Islet precursor cell (in vitro differentiated cells): ENCODE measurements around the gene AFP.

ENCODE experiments used
- DNase-seq: peaks from one replicate; pipeline ENCODE4 v3.0.0-alpha.2; 2018

AFP gene

DNA sequence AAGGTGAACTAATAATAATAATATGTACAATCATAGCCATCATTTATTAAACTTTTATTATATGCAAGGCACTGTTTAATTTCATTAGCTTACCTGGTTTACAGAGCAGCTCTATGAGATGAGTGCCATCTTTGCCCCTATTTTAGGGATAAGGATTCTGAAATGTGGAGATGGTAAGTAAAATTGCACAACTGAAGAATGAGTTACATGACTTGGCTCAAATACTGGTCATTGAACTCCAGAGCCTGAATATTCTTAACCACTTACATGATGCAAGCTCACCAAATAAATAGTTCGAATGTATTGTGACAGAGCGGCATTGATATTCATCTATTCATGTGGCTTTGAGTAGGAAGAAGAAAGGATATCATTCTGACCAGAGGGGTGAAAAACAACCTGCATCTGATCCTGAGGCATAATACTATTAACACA is 20.2 kb upstream of the AFP start:
- no peak for DNase-seq

DNA sequence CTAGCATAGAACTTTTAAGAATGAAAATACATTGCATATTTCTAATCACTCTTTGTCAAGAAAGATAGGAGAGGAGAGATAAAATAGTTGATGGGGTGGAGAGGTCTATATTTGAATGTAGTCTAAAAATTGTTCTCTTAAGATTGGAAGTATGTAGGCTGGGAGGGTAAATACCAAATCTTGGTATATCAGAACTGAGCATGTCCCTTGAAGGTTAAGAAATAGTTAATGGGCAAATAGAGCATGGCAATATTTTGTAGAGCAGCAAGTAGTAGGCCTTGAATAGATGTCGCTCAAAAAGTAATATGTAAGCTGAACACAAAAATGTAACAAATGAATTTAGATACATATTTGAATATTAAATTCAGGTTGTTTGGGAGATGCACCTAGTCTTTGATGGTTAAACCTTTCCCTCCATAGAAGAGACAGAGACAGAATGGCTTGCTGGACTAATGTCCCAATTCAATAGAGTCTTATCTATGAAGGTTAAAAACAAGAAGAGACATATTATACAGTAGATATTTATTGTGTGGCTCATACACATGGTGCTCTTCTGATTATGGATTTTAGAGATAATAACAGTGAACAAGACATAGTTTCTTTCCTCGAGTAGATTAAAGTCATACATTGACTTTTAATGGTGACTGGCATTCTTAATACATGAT is 19.5 kb upstream of the AFP start:
- DNase-seq: no peak

DNA sequence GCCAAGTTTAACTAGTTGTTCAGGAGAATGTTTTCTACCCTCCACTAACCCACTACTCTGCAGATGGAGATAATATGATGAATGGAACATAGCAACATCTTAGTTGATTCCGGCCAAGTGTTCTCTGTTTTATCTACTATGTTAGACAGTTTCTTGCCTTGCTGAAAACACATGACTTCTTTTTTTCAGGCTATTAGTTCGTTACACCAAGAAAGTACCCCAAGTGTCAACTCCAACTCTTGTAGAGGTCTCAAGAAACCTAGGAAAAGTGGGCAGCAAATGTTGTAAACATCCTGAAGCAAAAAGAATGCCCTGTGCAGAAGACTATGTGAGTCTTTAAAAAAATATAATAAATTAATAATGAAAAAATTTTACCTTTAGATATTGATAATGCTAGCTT is 18.7 kb upstream of the AFP start:
- no peak for DNase-seq

DNA sequence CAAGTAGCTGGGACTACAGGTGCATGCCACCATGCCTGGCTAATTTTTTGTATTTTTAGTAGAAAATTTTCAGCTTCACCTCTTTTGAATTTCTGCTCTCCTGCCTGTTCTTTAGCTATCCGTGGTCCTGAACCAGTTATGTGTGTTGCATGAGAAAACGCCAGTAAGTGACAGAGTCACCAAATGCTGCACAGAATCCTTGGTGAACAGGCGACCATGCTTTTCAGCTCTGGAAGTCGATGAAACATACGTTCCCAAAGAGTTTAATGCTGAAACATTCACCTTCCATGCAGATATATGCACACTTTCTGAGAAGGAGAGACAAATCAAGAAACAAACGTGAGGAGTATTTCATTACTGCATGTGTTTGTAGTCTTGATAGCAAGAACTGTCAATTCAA is 18.0 kb upstream of the AFP start:
- DNase-seq: no peak

DNA sequence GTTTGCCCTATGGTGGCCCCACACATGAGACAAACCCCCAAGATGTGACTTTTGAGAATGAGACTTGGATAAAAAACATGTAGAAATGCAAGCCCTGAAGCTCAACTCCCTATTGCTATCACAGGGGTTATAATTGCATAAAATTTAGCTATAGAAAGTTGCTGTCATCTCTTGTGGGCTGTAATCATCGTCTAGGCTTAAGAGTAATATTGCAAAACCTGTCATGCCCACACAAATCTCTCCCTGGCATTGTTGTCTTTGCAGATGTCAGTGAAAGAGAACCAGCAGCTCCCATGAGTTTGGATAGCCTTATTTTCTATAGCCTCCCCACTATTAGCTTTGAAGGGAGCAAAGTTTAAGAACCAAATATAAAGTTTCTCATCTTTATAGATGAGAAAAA is 17.3 kb upstream of the AFP start:
- no peak for DNase-seq

DNA sequence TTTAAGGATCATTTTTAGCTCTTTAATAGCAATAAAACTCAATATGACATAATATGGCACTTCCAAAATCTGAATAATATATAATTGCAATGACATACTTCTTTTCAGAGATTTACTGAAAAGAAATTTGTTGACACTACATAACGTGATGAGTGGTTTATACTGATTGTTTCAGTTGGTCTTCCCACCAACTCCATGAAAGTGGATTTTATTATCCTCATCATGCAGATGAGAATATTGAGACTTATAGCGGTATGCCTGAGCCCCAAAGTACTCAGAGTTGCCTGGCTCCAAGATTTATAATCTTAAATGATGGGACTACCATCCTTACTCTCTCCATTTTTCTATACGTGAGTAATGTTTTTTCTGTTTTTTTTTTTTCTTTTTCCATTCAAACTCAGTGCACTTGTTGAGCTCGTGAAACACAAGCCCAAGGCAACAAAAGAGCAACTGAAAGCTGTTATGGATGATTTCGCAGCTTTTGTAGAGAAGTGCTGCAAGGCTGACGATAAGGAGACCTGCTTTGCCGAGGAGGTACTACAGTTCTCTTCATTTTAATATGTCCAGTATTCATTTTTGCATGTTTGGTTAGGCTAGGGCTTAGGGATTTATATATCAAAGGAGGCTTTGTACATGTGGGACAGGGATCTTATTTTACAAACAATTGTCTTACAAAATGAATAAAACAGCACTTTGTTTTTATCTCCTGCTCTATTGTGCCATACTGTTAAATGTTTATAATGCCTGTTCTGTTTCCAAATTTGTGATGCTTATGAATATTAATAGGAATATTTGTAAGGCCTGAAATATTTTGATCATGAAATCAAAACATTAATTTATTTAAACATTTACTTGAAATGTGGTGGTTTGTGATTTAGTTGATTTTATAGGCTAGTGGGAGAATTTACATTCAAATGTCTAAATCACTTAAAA is 16.6 kb upstream of the AFP start:
- no peak for DNase-seq

DNA sequence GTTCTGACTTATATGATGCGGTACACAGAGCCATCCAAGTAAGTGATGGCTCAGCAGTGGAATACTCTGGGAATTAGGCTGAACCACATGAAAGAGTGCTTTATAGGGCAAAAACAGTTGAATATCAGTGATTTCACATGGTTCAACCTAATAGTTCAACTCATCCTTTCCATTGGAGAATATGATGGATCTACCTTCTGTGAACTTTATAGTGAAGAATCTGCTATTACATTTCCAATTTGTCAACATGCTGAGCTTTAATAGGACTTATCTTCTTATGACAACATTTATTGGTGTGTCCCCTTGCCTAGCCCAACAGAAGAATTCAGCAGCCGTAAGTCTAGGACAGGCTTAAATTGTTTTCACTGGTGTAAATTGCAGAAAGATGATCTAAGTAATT is 15.4 kb upstream of the AFP start:
- DNase-seq: no peak

DNA sequence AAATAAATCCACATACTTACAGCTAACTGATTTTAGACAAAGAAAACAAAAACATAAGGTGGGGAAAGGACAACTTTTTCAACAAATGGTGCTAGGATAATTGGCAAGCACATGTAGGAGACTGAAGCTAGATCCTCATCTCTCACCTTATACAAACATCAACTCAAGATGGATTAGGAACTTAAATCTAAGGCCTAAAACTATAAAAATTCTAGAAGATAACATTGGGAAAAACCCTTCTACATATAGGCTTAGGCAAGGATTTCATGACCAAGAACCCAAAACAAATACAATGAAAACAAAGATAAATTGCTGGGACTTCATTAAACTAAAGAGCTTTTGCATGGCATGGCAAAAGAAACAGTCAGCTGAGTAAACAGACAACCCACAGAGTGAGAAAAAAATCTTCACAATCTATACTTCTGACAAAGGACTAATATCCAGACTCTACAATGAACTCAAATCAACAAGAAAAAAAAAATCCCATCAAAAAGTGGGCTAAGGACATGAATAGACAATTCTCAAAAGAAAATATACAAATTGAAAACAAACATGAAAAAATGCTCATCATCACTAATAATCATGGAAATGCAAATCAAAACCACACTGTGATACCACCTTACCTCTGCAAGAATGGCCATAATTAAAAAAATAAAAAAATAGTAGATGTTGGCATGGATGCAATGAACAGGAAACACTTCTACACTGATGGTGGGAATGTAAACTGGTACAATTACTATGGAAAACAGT is 14.1 kb upstream of the AFP start:
- no peak for DNase-seq

DNA sequence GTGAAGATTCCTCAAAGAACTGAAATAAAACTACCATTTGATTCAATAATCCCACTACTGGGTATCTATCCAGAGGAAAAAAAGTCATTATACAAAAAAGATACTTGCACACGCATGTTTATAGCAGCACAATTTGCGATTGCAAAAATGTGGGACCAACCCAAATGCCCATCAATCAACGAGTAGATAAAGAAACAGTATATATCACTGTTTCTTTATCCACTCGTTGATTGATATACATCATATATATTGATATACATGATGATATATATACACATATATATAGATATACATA is 13.6 kb upstream of the AFP start:
- no peak for DNase-seq

DNA sequence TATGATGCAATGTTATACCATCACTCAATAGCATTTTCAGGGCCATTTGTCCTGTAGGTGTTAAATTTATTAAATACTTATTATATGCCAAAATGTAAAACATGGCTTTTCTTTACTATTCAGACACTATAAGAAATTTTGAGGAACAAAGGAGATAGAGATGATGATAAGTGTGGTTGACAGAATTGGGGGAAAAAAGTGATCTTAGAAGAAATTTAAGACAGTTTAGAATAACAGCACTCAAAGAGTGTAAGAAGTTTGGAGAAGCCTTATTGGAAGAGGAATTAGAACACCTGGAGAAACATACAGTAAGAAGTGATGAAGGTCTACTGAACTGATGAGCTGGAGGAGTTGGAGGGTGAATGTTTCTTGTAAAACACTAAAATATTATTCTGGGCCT is 12.8 kb upstream of the AFP start:
- DNase-seq: no peak

DNA sequence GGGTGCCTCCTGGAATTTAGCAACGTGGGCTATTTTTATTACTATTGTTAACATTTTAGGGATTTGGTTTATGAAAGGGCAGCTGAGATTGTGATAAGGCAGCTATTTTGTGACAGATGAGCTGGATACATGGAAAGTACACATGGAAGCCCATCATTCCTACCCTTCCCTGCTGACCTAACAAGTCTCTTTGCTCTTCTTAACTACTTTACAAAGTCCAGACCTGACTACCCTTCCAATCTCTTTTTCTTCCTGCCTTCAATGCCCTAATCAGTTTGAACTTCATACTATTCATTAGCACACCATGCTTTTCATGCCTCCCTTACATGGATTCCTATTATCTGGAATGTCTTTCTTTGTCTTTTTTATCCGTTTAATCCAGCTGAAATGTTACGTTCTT is 9.4 kb upstream of the AFP start:
- no peak for DNase-seq

DNA sequence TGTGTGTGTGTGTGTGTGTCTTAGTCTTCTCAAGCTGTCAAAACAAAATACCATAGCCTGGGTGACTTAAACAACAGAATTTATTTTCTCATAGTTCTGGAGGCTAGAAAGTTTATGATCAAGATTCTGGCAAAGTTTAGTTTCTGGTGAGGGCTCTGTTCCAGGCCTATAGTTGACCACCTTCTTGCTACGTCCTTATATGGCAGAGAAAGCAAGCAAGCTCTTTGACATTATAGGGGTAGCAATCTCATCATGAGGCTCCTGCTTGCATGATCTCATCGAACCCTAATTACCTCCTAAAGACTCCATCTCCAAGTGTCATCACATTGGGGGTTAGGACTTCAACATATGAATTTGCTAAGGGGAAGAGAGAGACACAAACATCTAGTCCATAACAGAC is 6.9 kb upstream of the AFP start:
- DNase-seq: no peak

DNA sequence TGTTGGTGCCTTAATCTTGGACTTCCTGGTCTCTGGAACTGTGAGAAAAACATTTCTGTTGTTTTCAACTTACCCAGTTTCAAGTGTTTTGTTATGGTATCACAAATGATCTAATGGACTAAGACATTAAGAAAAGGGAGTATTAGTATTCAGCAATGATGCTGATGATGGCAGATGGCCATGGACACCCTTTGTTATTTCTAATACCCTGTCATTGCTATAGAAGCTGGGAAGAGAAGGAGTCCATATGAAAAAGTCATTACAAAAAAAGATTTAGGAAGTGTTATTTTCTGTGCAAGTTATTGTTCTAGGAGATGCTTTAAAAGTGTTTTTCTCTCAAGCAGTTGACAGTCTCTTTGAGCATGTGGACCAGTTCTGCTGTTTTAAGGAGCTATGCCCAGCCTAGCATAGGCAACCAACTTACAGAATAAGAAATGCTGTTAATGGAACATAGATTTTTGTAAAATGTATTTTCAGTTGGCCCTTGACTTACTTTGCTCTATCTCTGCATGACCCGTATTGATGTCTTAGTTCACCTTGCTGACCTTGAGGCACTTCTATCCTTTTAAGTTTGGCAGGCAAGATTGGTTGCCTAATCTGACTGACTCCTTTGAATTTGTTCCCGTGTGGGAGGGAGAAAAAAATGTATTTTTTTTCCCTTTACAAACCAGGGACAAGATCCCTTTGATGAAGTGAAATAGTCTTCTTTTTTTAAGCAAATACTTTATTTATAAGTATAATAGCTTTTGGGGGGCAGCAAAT is 6.0 kb upstream of the AFP start:
- no peak for DNase-seq

DNA sequence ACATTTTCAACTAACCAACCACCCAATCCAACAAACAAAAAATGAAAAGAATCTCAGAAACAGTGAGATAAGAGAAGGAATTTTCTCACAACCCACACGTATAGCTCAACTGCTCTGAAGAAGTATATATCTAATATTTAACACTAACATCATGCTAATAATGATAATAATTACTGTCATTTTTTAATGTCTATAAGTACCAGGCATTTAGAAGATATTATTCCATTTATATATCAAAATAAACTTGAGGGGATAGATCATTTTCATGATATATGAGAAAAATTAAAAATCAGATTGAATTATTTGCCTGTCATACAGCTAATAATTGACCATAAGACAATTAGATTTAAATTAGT is 4.2 kb upstream of the AFP start:
- no peak for DNase-seq

DNA sequence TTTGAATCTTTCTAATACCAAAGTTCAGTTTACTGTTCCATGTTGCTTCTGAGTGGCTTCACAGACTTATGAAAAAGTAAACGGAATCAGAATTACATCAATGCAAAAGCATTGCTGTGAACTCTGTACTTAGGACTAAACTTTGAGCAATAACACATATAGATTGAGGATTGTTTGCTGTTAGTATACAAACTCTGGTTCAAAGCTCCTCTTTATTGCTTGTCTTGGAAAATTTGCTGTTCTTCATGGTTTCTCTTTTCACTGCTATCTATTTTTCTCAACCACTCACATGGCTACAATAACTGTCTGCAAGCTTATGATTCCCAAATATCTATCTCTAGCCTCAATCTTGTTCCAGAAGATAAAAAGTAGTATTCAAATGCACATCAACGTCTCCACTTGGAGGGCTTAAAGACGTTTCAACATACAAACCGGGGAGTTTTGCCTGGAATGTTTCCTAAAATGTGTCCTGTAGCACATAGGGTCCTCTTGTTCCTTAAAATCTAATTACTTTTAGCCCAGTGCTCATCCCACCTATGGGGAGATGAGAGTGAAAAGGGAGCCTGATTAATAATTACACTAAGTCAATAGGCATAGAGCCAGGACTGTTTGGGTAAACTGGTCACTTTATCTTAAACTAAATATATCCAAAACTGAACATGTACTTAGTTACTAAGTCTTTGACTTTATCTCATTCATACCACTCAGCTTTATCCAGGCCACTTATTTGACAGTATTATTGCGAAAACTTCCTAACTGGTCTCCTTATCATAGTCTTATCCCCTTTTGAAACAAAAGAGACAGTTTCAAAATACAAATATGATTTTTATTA is 3.6 kb upstream of the AFP start:
- no peak for DNase-seq

DNA sequence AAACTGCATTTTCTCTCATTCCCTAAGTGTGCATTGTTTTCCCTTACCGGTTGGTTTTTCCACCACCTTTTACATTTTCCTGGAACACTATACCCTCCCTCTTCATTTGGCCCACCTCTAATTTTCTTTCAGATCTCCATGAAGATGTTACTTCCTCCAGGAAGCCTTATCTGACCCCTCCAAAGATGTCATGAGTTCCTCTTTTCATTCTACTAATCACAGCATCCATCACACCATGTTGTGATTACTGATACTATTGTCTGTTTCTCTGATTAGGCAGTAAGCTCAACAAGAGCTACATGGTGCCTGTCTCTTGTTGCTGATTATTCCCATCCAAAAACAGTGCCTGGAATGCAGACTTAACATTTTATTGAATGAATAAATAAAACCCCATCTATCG is 2.9 kb upstream of the AFP start:
- no peak for DNase-seq

DNA sequence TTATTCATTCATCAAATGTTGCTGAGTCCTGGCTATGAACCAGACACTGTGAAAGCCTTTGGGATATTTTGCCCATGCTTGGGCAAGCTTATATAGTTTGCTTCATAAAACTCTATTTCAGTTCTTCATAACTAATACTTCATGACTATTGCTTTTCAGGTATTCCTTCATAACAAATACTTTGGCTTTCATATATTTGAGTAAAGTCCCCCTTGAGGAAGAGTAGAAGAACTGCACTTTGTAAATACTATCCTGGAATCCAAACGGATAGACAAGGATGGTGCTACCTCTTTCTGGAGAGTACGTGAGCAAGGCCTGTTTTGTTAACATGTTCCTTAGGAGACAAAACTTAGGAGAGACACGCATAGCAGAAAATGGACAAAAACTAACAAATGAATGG is 1.7 kb upstream of the AFP start:
- DNase-seq: no peak

DNA sequence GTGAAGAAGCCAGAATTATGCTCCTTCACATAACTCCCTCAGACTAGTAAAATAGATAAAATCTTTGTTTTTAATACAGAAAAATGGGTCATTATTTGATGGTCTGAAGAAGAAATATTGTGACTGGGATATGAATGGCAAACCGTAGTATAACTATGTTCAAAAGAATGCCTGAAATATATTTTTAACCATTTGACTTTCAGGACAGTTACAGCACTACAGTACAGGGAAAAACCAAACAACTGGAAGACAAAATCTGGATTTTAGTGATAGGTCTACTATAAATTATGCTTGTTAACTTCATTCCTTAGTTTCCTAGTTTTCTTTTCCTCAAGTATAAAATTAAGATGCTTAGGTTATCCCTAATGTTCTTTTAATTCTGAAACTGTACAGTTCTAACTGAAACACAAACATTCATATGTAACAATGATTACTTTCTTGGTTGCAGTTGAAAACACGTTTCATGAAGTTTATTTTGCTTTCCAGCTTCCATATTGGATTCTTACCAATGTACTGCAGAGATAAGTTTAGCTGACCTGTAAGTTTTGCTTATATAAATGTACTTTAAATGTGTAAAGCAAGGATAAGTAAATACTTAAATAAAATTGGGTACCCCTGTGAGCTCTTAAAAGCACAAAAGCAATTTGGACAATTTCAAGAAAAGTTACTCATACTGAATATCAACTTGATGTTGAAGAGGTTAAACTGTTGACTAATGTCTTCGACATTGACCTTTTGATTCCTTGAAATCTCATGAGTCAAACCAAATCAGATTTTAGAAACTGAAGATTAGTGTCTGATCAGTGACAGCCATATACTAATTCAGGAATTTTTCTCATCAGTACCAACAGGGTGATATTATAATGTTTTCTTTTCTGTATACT is 895 bp downstream of the AFP start:
- no peak for DNase-seq

DNA sequence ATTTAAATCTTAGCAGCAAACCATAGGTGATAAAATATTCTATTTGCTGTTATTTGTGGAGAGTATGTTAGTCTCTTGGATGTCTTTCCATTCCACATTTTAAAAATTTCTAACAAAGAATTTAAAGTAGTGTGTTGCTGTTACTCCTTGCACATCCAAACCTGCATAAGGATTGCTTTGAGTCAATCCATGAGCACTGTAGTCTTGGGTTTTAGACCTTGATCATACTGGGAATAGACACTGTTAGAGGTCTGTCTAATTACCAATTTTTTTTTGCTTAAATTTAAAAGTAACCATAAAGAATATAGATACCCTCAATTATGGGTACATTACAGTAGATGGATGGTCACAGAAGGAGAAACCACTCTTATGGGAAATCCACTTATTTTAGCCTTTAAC is 1.5 kb downstream of the AFP start:
- no peak for DNase-seq

DNA sequence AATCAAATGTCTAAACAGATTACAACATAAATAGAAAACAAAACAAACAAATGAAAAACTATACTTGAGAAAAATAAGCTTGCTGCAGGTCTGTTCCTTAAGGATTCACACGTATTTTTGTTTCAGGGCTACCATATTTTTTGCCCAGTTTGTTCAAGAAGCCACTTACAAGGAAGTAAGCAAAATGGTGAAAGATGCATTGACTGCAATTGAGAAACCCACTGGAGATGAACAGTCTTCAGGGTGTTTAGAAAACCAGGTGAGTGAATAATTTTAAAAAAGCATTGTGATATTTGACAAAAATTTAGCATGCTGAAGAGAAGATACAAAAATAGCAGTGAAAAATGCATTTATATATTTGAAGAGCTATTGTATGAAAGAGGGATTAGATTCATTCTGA is 2.0 kb downstream of the AFP start:
- DNase-seq: no peak

DNA sequence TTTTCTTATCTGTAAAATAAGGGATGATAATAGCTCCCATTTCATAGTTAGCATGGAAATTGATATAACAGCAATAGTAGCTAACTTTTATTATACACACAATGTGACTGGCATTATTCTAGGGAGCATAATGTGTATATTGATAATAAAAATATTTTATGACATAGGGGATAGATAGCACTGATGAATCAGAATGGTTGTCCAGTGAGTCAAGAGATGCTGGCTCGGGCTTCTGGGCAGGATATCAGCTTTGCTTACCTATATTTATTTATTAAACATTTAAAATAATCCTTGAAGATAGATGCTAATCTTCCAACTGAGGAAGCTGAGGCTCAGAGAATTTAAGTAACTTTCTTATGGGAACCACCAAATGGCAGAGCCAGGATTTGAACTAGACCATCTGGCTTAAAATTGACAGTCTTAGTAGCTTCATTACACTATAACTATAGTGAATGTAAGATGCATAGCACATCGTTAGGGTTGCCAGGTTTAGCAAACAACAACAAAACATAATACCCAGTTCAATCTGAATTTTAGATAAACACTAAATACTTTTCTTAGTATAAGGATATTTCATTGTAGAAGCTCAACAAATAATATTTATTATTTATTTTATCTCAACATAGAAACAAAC is 2.7 kb downstream of the AFP start:
- no peak for DNase-seq
